ENCODE data around the gene TANC1. TPM values are rescaled to one million over a fixed set of nuclear protein-coding genes. Genes with fewer than 3 reads are reported as not detected.
A peak's percentile ranks its signal among the peaks of the same experiment; 100 is the strongest.

The TANC1 gene
- total RNA-seq, 1 donor from 2014 or later, result 8.9 TPM

DNA sequence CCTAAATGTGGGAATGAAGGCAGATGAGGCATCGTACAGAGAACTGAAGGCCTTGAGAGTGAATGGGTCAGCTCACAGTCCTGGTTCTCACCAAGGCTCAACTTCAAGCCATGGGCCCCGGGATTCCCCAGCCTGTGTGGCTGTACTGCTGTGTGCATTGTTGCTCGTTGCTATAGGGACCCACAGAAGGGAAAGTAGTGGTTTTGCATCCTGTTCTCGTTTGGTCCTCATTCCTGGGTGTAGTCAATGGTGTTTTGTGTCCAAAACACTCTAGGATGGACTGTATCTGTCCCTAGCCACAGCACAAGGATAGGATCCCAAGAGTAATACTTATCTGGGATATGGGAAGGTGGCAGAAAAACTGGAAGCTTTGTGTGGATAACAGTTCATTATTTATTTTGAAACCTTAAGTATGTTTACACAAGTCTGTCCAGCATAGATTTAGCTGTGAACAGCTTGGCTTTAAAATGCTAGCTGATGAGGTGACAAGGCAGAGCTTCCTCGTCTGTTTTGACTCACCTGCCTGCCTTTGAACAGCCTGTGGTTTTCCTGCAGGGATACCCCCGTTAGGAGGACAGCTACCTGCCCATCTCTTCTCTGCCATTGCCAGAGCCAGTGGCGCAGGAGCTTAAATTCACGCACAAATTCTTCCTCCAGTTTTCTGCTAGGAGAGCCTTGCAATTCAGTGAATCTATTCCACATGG is 233.1 kb downstream of the TANC1 start:
- no peak for DNase-seq

GRCh38 chr2:159202568-159203071 is 234.2 kb downstream of the TANC1 start:
- peak; percentile 20 for DNase-seq

- no peak for DNase-seq
These were observed 236.1 kb downstream of the TANC1 start for GRCh38 chr2:159204381-159205144.

DNA sequence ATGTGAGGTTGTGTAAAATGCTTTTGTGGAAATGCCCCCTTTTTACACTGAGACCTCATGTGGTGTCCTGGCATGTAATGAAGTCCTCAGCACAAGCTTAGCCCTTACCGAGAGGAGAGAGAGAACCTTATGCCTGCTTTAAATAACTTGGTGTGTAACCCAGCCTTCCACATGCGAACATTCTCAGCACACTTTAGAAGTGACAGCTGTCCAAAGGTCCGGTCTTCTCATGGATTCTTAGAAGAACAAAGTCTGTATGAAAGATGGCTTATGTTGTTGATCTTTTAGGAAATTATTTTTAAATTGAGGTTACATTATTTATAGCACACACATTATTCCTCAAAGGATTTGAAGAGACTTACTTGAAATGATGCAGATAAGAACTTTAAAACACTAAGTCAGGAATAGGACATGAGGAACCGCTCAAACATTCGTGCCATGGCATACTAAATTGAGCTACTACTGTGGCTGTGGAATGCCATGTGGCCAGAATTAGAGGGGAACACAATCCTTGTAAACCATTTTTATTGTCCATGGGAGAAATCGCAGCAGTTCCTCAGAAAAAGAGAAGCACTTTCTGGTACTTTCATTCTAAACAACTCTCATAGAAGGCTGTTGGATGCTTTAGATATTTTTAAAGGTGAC is 238.4 kb downstream of the TANC1 start:
- no peak for DNase-seq

- no peak for DNase-seq
These were observed 240.0 kb downstream of the TANC1 start for GRCh38 chr2:159208438-159208837.

- DNase-seq, result no peak
These were observed 241.2 kb downstream of the TANC1 start for GRCh38 chr2:159209341-159210306.

GRCh38 chr2:159211447-159212396 is 243.3 kb downstream of the TANC1 start:
- no peak for DNase-seq

GRCh38 chr2:159213296-159213695 is 244.9 kb downstream of the TANC1 start:
- DNase-seq, result no peak

DNA sequence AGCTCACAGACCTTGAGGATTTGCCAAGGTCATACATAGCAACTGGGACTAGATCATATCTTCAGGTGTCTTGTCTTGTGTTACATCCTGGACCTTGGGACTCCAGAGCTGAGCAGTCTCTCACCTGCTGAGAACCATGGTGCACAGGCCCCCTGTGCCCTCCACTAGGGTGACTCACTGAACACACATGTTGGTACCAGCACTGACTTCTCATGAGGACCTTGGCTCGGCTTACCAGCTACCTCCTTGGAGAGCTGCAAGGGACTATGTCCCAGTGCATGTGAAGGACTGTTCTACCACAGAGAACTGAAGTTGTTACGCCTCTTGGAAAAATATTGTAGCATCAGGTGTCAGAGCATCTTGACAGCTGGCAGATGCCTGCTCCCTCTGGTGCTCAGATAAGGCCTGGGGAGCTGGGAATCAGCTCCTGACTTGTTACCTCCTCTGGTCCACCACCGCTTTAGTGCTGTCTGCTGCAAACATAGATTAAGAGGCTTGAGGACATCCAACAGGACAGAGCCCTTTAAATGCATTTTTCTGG is 246.0 kb downstream of the TANC1 start:
- no peak for DNase-seq

- DNase-seq, result no peak
These were observed 246.7 kb downstream of the TANC1 start for GRCh38 chr2:159215116-159215515.

DNA sequence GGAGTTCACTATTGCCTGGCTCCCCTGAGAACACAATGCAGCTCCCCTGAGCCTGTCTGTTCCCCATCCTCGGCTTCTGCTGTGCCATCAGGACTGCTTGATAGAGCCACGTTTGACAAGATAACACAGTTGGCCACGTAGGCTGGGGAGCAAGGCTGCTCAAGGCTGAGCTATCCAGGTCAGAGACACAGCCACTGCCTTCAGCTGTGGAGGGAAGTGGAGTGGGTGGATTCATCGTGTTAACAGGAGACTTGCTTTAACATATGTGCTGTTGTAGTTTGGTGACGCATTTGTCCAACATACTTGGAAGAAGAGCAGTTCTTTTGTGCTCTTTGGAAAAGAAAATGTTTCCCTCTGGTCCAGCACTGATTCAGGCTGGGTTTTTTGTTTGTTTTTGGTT is 249.2 kb downstream of the TANC1 start:
- DNase-seq, result peak; percentile 50

- DNase-seq, result no peak
These were observed 249.9 kb downstream of the TANC1 start for GRCh38 chr2:159218389-159218788.

DNA sequence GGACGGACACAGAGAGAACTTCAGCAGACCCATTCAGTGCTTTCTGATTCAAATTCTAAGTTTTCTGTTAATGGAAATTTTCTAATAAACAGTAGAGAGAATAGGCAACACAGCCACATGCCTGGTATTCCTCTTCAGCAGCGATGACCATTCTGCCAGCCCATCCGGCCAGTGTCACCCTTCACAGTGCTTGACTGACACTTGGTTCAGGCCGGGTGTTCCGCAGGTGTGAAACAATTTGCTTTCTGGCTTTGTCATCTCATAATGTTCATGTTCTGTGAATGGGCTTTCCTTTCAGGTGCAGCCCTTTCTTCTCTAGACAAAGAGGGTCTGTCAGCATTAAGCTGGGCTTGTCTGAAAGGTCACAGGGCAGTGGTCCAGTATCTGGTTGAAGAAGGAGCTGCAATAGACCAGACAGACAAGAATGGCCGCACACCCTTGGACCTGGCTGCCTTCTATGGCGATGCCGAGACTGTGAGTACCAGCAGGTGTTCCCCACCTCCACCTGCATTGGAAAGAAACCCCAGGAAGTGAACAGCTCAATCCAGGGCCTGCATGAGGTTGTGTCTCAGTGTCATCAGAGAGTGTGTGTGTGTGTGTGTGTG is 251.1 kb downstream of the TANC1 start:
- no peak for DNase-seq

GRCh38 chr2:159224061-159224813 is 255.8 kb downstream of the TANC1 start:
- DNase-seq, result no peak

DNA sequence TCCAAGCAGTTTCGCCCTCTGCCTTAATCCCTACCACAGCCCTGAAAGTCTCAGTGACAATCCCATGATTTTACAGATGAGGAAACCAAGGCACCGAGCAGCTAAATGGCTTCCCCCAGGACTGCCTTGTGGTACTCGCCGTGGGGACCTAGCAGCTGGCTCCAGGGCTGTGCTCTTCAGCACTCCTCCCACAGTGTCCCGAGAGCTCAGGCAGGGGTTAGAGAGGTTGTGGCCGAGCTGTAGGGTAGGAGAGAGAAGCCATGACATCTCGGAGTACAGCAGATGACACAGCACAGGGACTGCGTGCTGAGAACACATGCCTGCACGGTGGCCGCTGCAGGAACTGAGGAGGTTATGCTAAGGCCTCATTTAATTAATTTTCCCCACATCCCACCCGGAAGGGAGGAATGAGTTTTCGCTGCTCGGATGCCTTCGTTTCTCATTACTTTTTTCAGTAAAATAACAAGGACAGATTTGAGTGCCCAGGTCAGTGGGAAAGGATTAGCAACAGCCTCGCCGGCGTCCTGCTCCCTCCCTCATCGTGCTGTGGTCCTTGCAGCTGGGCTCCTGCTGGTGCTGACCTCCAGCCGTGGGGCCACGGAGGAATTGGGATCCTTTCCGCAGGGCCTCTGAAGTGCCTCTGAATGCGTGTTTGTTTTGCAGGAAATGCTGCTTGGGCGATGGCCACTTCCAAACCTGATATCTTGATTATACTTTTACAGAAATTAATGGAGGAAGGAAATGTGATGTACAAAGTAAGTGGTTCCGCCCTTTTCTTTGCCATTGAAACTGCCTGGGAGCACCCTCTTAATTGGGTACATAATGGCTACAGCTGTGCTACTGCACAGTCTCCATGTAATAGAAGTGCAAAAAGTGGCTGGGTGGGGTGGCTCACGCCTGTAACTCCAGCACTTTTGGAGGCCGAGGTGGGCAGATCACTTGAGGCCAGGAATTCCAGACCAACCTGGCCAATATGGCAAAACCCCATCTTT is 256.9 kb downstream of the TANC1 start:
- no peak for DNase-seq

DNA sequence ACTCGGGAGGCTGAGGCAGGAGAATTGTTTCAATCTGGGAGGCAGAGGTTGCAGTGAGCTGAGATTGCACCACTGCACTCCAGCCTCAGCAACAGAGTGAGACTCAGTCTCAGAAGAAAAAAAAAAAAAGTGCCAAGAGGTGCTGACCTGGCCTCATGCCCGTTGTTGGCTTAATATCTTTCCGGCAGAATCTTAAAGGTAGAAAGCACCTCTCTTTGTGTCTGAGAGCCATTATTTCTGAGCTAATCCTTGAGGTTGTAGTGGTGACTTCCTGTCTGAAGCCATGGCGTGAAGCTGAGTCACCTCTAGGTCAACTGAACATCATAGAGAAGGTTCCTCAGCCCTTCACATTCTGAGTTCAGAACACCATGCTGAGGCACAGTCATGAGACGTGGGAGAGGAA is 257.6 kb downstream of the TANC1 start:
- DNase-seq, result no peak

GRCh38 chr2:159226608-159227385 is 258.4 kb downstream of the TANC1 start:
- no peak for DNase-seq

Measured in occipital lobe (tissue), 2 donors.